Loucy (cell line): ENCODE data around the gene UBE2J1.

Source experiments
- CTCF ChIP-seq: fragments of 200-600 bp; sonication (generic); conservative IDR thresholded peaks from 2 replicates; pipeline ENCODE4 v1.5.1; 2014; ENCODE audit warnings: mild to moderate bottlenecking, antibody characterized with exemption, low read length
- EZH2phosphoT487 ChIP-seq: fragments of 200-600 bp; IDR thresholded peaks from 2 replicates; pipeline ENCODE4 v1.6.1; 2018; ENCODE audit warnings: antibody characterized with exemption, mild to moderate bottlenecking, moderate library complexity, borderline replicate concordance

- TF ChIP-seq CTCF (no peak), EZH2phosphoT487 (no peak)
Measured at GRCh38 chr6:89386917-89387491, 34.5 kb upstream of the UBE2J1 start.
